Measurements from ENCODE around the gene GRWD1.

GRWD1 gene

DNA sequence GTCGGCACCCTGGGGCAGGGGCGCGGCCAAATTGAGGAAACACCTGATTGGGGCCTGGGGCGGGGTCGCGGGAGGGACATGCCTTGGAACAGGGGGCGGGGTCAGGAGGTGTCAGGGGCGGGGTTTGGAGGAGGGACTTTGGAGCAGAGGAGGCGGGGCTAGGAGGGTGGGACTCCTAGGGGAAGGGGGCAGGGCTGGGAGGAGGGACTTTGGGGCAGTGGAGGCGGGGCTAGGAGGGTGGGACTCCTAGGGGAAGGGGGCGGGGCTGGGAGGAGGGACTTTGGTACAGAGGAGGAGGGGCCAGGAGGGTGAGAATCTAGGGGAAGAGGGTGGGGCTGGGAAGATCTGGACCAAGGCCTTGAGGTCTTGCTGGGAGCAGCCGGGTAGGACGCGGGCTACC, 30.4 kb upstream of the GRWD1 start:
- peak; percentile 84 for DNase-seq
- H3K36me3 Mint-ChIP-seq: no peaks in the 10 kb centered on the region
- CTCF ChIA-PET: interaction anchor here (1.0 kb wide), 1 partner anchor 24 kb away, joined by 3 read pairs; the partner anchor contains the start of gene KDELR1
- no peaks in the 10 kb centered on the region for H3K9me3 Mint-ChIP-seq
- peak overlapping the region; percentile 33 for H3K4me3 Mint-ChIP-seq
- H3K27ac Mint-ChIP-seq: no peak overlapping the region
- peaks cover 34% of the 10 kb centered on the region for H3K4me1 Mint-ChIP-seq
- peaks cover 83% of the 10 kb centered on the region for H3K27me3 Mint-ChIP-seq

DNA sequence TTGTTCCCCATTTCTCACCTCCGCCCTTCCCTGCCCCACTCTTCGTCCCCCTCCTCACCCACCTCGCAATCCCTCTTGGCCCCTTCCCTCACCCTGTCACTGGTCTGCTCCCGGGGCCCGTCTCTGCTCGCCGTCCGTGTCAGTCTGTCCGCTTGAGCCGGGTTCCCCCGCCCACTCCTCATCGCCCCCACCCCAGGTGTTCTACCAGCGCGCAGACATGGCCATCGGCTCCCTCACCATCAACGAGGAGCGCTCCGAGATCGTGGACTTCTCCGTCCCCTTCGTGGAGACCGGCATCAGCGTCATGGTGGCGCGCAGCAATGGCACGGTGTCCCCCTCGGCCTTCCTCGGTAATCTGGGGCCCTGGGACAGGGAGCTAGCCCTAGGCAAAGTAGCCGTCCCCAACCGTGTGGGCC, 30.0 kb upstream of the GRWD1 start:
- no peak overlapping the region for H3K4me3 Mint-ChIP-seq
- H3K36me3 Mint-ChIP-seq: no peaks in the 10 kb centered on the region
- H3K27ac Mint-ChIP-seq: no peak overlapping the region
- peaks cover 34% of the 10 kb centered on the region for H3K4me1 Mint-ChIP-seq
- peaks cover 79% of the 10 kb centered on the region for H3K27me3 Mint-ChIP-seq
- CTCF ChIA-PET: no interaction called here
- DNase-seq: no peak
- no peaks in the 10 kb centered on the region for H3K9me3 Mint-ChIP-seq

DNA sequence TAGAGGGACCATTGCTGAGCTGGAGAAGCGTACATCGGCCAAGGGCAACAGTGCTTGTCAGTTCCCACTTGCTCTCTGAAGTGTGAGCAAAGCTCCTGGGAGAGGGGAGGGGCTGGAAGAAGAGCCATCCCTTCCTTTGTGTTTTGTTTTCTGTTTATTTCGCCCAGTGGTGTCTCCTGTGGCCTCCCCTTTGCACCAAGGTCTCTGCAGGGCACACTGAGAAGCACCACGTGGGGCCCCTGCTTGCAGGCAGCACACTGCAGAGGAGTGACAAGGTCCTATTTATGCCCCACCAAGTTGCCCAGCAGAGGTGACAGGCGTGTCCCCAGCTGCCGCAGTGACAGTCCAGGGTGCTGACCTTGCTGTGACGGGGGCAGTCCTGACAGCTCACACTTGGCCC, 28.4 kb upstream of the GRWD1 start:
- Mint-ChIP-seq H3K36me3 (no peaks in the 10 kb centered on the region), H3K4me3 (no peak overlapping the region), H3K27ac (no peak overlapping the region), H3K9me3 (no peaks in the 10 kb centered on the region), H3K27me3 (peaks cover 77% of the 10 kb centered on the region), H3K4me1 (peaks cover 34% of the 10 kb centered on the region)
- CTCF ChIA-PET: interaction anchor here (0.6 kb wide), 1 partner anchor 66 kb away, joined by 3 read pairs; no protein-coding TSS in a partner anchor
- no peak for DNase-seq

DNA sequence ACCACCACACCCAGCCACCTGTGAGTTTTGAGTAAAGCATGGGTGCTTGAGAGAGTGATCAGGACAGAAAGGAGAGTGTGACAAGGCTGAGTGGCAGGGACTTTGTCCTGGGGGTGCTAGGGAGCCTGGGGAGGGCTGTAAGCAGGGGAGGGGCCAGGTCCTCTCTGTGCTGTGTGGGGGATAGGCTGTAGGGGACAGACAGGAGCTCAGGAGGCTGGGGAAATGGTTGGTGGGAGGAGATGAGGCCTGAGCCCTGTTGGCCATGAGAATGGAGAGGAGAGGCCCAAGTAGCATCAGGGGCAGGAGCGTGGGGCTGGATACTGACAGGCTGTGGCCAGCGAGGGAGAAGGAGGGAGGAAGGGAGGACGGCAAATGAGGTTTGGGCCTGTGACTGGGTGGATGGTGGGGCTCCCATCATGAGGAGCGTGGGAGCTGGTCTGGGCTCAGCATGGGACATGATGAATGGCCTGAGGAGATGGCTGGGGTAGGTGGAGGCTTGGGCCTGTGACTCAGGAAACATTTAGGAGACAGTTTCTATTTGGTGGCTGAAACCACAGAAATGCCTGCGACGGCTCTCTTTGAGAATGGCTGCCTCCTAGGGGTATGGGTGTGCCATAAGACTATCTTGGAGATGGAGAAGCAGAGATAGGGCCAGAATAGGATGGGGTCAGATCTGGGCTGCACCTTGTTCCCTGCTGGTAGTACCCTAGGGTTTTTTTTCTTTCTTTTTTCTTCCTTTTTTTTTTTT, 27.3 kb upstream of the GRWD1 start:
- Mint-ChIP-seq H3K4me1 (peaks cover 34% of the 10 kb centered on the region), H3K36me3 (no peaks in the 10 kb centered on the region), H3K27ac (no peak overlapping the region), H3K4me3 (peak overlapping the region; percentile 64), H3K27me3 (peaks cover 74% of the 10 kb centered on the region), H3K9me3 (no peaks in the 10 kb centered on the region)
- DNase-seq: no peak
- CTCF ChIA-PET: no interaction called here

DNA sequence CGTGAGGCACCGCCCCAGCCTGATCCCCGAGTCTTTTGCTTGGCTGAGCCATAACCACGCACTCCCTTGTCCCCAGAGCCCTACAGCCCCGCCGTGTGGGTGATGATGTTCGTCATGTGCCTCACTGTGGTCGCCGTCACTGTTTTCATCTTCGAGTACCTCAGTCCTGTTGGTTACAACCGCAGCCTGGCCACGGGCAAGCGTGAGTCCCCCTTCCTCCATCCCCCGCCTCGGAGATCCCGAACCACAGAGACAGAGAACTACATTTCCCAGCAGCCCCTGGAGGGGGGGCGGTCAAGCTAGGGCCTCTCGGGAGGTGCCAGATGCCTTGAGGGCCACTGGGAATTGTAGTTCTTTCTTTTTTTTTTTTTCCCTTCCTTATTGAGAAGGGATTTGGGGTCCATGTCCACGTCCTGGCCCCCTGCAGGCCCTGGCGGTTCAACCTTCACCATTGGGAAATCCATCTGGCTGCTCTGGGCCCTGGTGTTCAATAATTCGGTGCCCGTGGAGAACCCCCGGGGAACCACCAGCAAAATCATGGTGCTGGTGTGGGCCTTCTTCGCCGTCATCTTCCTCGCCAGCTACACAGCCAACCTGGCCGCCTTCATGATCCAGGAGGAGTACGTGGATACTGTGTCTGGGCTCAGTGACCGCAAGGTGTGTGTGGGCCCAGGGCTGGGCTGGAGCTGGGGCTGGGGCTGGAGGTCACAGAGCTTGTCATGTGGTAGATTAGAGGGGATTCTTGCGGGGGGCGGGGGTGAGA, 26.4 kb upstream of the GRWD1 start:
- CTCF ChIA-PET: interaction anchor here (1.0 kb wide), 1 partner anchor 28 kb away, joined by 5 read pairs; the partner anchor contains the start of gene KDELR1

DNA sequence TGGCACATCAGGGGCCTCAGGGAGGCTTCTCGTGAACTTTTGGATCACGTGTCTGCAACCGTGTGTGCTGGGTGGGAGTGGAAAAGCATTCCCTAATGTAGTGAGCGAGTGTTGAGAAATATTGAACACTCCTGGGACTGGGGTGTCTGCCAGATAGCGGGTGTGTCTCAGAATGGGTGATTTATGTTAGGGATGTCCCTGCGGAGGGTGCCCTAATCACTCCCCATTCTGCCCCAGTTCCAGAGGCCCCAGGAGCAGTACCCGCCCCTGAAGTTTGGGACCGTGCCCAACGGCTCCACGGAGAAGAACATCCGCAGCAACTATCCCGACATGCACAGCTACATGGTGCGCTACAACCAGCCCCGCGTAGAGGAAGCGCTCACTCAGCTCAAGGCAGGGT, 24.2 kb upstream of the GRWD1 start:
- no peaks in the 10 kb centered on the region for H3K36me3 Mint-ChIP-seq
- no peaks in the 10 kb centered on the region for H3K9me3 Mint-ChIP-seq
- DNase-seq: no peak

More for the DNA sequence above, 26.4 kb upstream of the GRWD1 start:
- Mint-ChIP-seq H3K36me3 (no peaks in the 10 kb centered on the region), H3K4me1 (peaks cover 31% of the 10 kb centered on the region), H3K27ac (peak overlapping the region; percentile 62), H3K4me3 (peak overlapping the region; percentile 64), H3K27me3 (peaks cover 67% of the 10 kb centered on the region), H3K9me3 (no peaks in the 10 kb centered on the region)
- peak; percentile 80 for DNase-seq

DNA sequence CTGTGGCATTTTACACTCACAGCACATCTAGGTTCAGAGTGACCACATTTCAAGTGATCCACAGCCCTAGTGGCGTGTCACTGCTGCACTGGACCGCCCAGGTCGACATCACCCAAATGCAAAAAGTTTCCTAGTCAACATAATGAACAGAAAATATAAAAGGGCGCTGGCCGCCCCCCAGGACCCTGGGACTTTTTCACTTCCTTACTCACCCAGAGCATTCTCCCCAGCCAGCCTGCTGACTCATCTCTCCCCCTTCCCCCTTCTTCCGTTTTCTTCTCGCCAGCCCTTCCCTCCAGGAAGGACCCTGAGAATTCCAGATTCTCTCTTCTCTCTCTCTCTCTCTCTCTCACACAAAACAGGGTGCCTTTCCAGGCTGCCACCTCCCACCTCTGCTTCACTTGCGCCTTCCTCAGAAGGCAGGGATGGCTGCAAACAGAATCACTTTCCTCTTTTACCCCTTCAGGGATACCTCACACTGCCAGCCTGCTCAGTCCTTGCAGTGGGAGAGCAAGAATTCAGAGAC, 21.0 kb upstream of the GRWD1 start:
- H3K9me3 Mint-ChIP-seq: no peaks in the 10 kb centered on the region
- no peak for DNase-seq
- CTCF ChIA-PET: no interaction called here
- no peaks in the 10 kb centered on the region for H3K36me3 Mint-ChIP-seq
- H3K4me1 Mint-ChIP-seq: peaks cover 5% of the 10 kb centered on the region
- H3K27me3 Mint-ChIP-seq: peaks cover 53% of the 10 kb centered on the region
- H3K4me3 Mint-ChIP-seq: no peak overlapping the region
- H3K27ac Mint-ChIP-seq: no peak overlapping the region

More for the DNA sequence above, 24.2 kb upstream of the GRWD1 start:
- CTCF ChIA-PET: no interaction called here
- Mint-ChIP-seq H3K4me1 (peaks cover 18% of the 10 kb centered on the region), H3K27ac (no peak overlapping the region), H3K4me3 (no peak overlapping the region), H3K27me3 (peaks cover 61% of the 10 kb centered on the region)

DNA sequence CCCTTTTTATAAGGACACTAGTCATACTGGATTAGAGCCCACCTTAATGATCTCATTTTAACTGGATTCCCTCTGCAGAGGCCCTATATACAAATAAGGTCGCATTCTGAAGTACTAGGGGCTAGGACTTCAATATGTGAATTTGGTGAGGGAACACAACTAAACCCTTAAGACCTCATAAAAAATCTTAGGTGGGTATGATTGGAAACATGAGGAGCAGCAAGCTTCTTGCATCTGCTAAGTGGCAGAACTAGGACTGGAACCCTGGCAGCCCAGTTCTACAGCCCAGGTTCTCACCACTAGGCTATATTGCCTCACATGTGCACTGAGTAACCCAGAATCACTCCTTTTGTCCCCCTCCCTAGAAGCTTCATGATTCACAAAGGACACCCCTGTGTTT, 17.1 kb upstream of the GRWD1 start:
- no peak overlapping the region for H3K4me3 Mint-ChIP-seq
- CTCF ChIA-PET: interaction anchor here (0.7 kb wide), 2 partner anchors 38 to 155 kb away, joined by 3 to 4 read pairs; partner anchors contain the start of gene KDELR1
- H3K4me1 Mint-ChIP-seq: peaks cover 7% of the 10 kb centered on the region
- no peaks in the 10 kb centered on the region for H3K9me3 Mint-ChIP-seq
- H3K27me3 Mint-ChIP-seq: peaks cover 45% of the 10 kb centered on the region
- no peaks in the 10 kb centered on the region for H3K36me3 Mint-ChIP-seq
- no peak overlapping the region for H3K27ac Mint-ChIP-seq
- DNase-seq: no peak

DNA sequence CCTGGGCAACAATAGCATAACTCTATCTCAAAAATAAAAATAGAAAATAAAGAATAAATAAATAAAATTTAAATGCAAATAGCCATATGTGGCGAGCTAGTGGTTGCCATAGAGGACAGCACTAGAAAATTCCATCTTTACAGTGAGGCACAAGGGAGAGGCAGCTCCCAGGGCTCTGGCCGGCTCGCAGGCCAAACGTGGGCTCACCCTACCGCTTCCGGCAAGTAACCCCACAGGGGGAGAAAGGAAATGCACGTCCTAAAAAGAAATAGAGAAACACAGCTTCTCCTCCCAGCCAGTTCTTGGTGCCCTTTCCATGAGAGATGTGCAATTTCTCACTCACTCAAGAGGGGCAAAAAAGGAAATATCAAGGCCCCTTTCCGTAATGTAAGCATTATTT, 12.4 kb upstream of the GRWD1 start:
- H3K4me1 Mint-ChIP-seq: peaks cover 2% of the 10 kb centered on the region
- DNase-seq: no peak
- H3K27ac Mint-ChIP-seq: no peak overlapping the region
- H3K27me3 Mint-ChIP-seq: peaks cover 44% of the 10 kb centered on the region
- H3K36me3 Mint-ChIP-seq: no peaks in the 10 kb centered on the region
- no peaks in the 10 kb centered on the region for H3K9me3 Mint-ChIP-seq
- H3K4me3 Mint-ChIP-seq: no peak overlapping the region
- CTCF ChIA-PET: no interaction called here

DNA sequence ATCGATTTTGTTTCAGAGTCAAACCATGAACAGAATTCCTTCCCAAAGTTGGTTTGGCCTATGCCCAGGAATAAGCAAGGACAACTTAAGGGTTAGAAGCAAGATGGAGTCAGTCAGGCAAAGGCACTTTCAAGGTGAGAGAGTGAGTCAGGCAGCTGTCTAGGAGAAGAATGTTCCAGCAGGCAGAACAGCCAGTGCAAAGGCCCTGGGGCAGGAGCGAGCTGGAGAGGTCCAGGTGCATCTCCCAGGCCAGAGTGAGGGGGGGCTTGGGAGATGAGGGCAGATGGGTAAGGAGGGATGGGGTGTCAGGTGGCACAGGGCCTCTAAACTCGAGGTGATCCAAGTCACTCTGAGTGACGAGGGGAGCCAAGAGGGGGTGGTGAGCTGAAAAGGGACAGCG, 9.2 kb upstream of the GRWD1 start:
- peaks cover 54% of the 10 kb centered on the region for H3K27me3 Mint-ChIP-seq
- H3K9me3 Mint-ChIP-seq: no peaks in the 10 kb centered on the region
- H3K27ac Mint-ChIP-seq: no peak overlapping the region
- no peak for DNase-seq
- peaks cover 5% of the 10 kb centered on the region for H3K4me1 Mint-ChIP-seq
- no peaks in the 10 kb centered on the region for H3K36me3 Mint-ChIP-seq
- H3K4me3 Mint-ChIP-seq: no peak overlapping the region
- CTCF ChIA-PET: no interaction called here

DNA sequence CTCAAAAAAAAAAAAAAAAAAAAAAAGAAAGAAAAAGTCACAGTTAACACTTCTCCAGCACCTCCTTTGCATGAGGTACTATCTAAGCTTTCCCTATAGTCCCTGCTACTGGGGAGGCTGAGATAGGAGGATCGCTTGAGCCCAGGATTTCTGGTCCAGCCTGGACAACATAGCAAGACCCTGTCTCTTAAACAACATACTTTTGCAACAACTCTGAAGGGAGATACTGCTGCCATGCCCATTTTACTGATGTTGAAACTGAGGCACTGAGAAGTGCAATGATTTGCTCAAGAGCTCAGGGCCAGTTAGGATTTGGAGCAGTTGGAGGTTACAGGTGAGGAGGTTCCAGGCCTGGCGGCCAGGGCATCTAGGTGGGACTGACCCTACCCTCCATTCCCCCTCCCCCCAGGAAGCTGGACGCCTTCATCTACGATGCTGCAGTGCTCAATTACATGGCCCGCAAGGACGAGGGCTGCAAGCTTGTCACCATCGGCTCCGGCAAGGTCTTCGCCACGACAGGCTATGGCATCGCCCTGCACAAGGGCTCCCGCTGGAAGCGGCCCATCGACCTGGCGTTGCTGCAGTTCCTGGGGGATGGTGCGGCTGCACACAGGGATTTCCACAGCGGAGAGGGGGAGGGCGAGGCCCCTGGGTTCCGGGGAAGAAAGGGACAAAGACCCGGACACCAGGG, 4.3 kb upstream of the GRWD1 start:
- Mint-ChIP-seq H3K27ac (no peak overlapping the region), H3K9me3 (no peaks in the 10 kb centered on the region), H3K36me3 (peaks cover 4% of the 10 kb centered on the region), H3K27me3 (peaks cover 62% of the 10 kb centered on the region), H3K4me1 (peaks cover 27% of the 10 kb centered on the region), H3K4me3 (no peak overlapping the region)
- no peak for DNase-seq
- CTCF ChIA-PET: interaction anchor here (0.6 to 1.1 kb wide), 2 partner anchors 15 to 50 kb away, joined by 3 read pairs; partner anchors contain the start of gene KDELR1

DNA sequence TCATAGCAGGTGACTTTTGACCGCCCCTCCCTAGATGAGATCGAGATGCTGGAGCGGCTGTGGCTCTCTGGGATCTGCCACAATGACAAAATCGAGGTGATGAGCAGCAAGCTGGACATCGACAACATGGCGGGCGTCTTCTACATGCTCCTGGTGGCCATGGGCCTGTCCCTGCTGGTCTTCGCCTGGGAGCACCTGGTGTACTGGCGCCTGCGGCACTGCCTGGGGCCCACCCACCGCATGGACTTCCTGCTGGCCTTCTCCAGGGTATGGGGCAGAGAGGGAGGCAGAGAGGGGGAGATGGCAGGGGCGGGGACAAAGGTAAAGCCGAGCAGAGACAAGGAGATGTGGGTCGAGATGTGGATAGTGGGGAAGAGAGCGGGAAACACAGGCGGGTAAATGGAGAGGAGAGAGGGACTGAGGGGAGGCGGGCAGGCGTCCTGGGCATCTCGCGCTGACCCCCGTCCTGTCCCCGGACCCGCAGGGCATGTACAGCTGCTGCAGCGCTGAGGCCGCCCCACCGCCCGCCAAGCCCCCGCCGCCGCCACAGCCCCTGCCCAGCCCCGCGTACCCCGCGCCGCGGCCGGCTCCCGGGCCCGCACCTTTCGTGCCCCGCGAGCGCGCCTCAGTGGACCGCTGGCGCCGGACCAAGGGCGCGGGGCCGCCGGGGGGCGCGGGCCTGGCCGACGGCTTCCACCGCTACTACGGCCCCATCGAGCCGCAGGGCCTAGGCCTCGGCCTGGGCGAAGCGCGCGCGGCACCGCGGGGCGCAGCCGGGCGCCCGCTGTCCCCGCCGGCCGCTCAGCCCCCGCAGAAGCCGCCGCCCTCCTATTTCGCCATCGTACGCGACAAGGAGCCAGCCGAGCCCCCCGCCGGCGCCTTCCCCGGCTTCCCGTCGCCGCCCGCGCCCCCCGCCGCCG, 3.4 kb upstream of the GRWD1 start:
- H3K27me3 Mint-ChIP-seq: peaks cover 54% of the 10 kb centered on the region
- peak overlapping the region; percentile 60 for H3K27ac Mint-ChIP-seq
- CTCF ChIA-PET: interaction anchor here (1.1 kb wide), 1 partner anchor 51 kb away, joined by 3 read pairs; the partner anchor contains the start of gene KDELR1
- peak overlapping the region; percentile 16 for H3K4me3 Mint-ChIP-seq
- peaks cover 32% of the 10 kb centered on the region for H3K4me1 Mint-ChIP-seq
- DNase-seq: no peak
- H3K9me3 Mint-ChIP-seq: no peaks in the 10 kb centered on the region
- peaks cover 7% of the 10 kb centered on the region for H3K36me3 Mint-ChIP-seq

DNA sequence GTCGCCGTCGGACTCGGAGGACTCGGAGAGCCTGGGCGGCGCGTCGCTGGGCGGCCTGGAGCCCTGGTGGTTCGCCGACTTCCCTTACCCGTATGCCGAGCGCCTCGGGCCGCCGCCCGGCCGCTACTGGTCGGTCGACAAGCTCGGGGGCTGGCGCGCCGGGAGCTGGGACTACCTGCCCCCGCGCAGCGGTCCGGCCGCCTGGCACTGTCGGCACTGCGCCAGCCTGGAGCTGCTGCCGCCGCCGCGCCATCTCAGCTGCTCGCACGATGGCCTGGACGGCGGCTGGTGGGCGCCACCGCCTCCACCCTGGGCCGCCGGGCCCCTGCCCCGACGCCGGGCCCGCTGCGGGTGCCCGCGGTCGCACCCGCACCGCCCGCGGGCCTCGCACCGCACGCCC, 2.5 kb upstream of the GRWD1 start:
- Mint-ChIP-seq H3K27me3 (peaks cover 49% of the 10 kb centered on the region), H3K4me1 (peaks cover 37% of the 10 kb centered on the region), H3K36me3 (peaks cover 14% of the 10 kb centered on the region), H3K9me3 (no peaks in the 10 kb centered on the region), H3K4me3 (no peak overlapping the region), H3K27ac (no peak overlapping the region)
- no peak for DNase-seq
- CTCF ChIA-PET: no interaction called here

All from activated naive CD4-positive, alpha-beta T cell treated with anti-CD3 and anti-CD28 coated beads, Interleukin-2, amount 10 ng/mL, durations not matched to agents 7 days and 5 days (primary cell).